Measurements from ENCODE around the gene PACSIN2. TPM values are rescaled to one million over a fixed set of nuclear protein-coding genes. Genes with fewer than 3 reads are reported as not detected.

The PACSIN2 gene
- polyA plus RNA-seq (2011; rRNA removed): 76.5 and 94.0 TPM in 2 replicates
- 68.9 and 75.1 TPM in 2 replicates for polyA plus RNA-seq (2012; cell fraction: cytosol; rRNA removed)
- polyA plus RNA-seq (2012; cell fraction: nucleus; rRNA removed): 75.5 and 83.5 TPM in 2 replicates
- polyA plus RNA-seq (2017; fragmentation: RNase III; extraction: RNeasy Plus Mini Kit Qiagen cat#74134 plus additional on column Dnase treatment): 60.2 to 63.4 TPM (median 60.3 TPM) in 3 replicates
- 36.2 and 36.7 TPM in 2 replicates for polyA minus RNA-seq (2011; rRNA and poly(A)+ RNA removed)

- CTCF ChIA-PET: interaction anchor here (1.2 to 2.5 kb wide), 3 partner anchors 14 to 25 kb away, joined by 4 to 10 read pairs (median 7); no protein-coding TSS in a partner anchor
- peaks cover 45% of the 10 kb centered on the region for H3K4me1 ChIP-seq
- H3K4me3 ChIP-seq: peak within 1 kb of the TSS; percentile 92
- DNase-seq (ENCODE audit: low read depth in 1 of 2, low spot score in 1 of 2) (peak; percentile 93 to 96), FAIRE-seq (no peak), ATAC-seq (peak; percentile 96 to 98)
- no peak for TF ChIP-seq ELK1 (IDR thresholded peaks at IDR 0.05; ENCODE audit: low read depth, low read length)
- no peak for TF ChIP-seq TP53 (CRISPR knock-in tag; IDR thresholded peaks at IDR 0.05)
- peak; percentile 90; the same call in 1 of the 2 replicates for TF ChIP-seq PHF8 (IDR thresholded peaks at IDR 0.05; ENCODE audit: borderline replicate concordance, low read depth)
- TF ChIP-seq PBX3 (IDR thresholded peaks at IDR 0.05): peak; percentile 96
- peak; percentile 54; a peak in 3 of 5 replicates for TF ChIP-seq JUN (IDR thresholded peaks at IDR 0.05)
- peak; percentile 76 for TF ChIP-seq MAX (IDR thresholded peaks at IDR 0.05)
- peak; percentile 88 for TF ChIP-seq POLR2A (IDR thresholded peaks at IDR 0.05; ENCODE audit: low read length)
- no peak for TF ChIP-seq FOXS1 (CRISPR knock-in tag; IDR thresholded peaks at IDR 0.05)
- no peak for TF ChIP-seq ZNF302 (CRISPR knock-in tag; IDR thresholded peaks at IDR 0.05)
- peak; percentile 73; the same call in 1 of the 2 replicates for TF ChIP-seq E2F6 (IDR thresholded peaks at IDR 0.05; ENCODE audit: borderline replicate concordance, low read depth)
- 0 out of 3 replicates have a peak, but pooled peaks have one; percentile 52 for TF ChIP-seq BCL3 (IDR thresholded peaks at IDR 0.05)
- TF ChIP-seq HOXB13 (CRISPR knock-in tag; IDR thresholded peaks at IDR 0.05; ENCODE audit: low read depth): no peak
- TF ChIP-seq MAFK (IDR thresholded peaks at IDR 0.05; ENCODE audit: partially characterized antibody): no peak
- H3K4me2 ChIP-seq: peak within 1 kb of the TSS; percentile 99
- POLR2A ChIA-PET: interaction anchor here (0.6 to 3.1 kb wide), 8 partner anchors 9 to 400 kb away, joined by 3 to 25 read pairs (median 5); no protein-coding TSS in a partner anchor
- H3K9me3 ChIP-seq: no peaks in the 10 kb centered on the region
- H3K27ac ChIP-seq: peak within 1 kb of the TSS; percentile 90 to 93
- WGBS (ENCODE audit: missing lambda C conversion rate): 0% methylated on average over 1 of the region's 85 CpGs
These were observed at the start of gene PACSIN2 for GRCh38 chr22:43014869-43015676. Gene PACSIN2, minus strand, starts transcription at chr22:43015149. Its CDS starts 103,069 bp downstream, at chr22:42912080.

- no peak overlapping the region for H3K4me2 ChIP-seq
- 39% methylated on average over 5 of the region's 5 CpGs for WGBS (ENCODE audit: missing lambda C conversion rate)
- POLR2A ChIA-PET: no interaction called here
- H3K4me3 ChIP-seq: no peak overlapping the region
- no peaks in the 10 kb centered on the region for H3K9me3 ChIP-seq
- CTCF ChIA-PET: interaction anchor here (0.6 to 1.8 kb wide), 9 partner anchors 9 to 604 kb away, joined by 3 to 5 read pairs (median 3); no protein-coding TSS in a partner anchor
- DNase-seq (ENCODE audit: low read depth in 1 of 2, low spot score in 1 of 2) (peak in 1 of 2 experiments; percentile 33), FAIRE-seq (no peak), ATAC-seq (peak; percentile 43 to 77; a peak in 4 of 6 replicates)
- H3K4me1 ChIP-seq: no peaks in the 10 kb centered on the region
- no peak overlapping the region for H3K27ac ChIP-seq
- TF ChIP-seq EHMT2 (IDR thresholded peaks at IDR 0.05; ENCODE audit: low read depth) (no peak), MYC (IDR thresholded peaks at IDR 0.05; ENCODE audit: borderline replicate concordance, low read length) (no peak), HES2 (IDR thresholded peaks at IDR 0.05) (no peak), KDM5A (IDR thresholded peaks at IDR 0.05) (no peak), BHLHE40 (IDR thresholded peaks at IDR 0.05; ENCODE audit: low read depth, low read length) (no peak), SMC3 (IDR thresholded peaks at IDR 0.05) (0 out of 3 replicates have a peak, but pooled peaks have one; percentile 10), FOSL2 (IDR thresholded peaks at IDR 0.05) (no peak), FOSL2 (CRISPR knock-in tag; IDR thresholded peaks at IDR 0.05) (no peak), CEBPB (IDR thresholded peaks at IDR 0.05) (no peak), JUN (IDR thresholded peaks at IDR 0.05) (no peak), POLR2A (IDR thresholded peaks at IDR 0.05; ENCODE audit: low read length) (no peak), CTCF (IDR thresholded peaks at IDR 0.05) (peak; percentile 31; the same call in 1 of the 3 replicates), HOXB5 (CRISPR knock-in tag; IDR thresholded peaks at IDR 0.05) (no peak), NR3C1 (IDR thresholded peaks at IDR 0.05) (no peak), FOXS1 (CRISPR knock-in tag; IDR thresholded peaks at IDR 0.05) (no peak), EP300 (IDR thresholded peaks at IDR 0.05) (no peak), KDM1A (IDR thresholded peaks at IDR 0.05; ENCODE audit: low read depth) (no peak), EHF (CRISPR knock-in tag; IDR thresholded peaks at IDR 0.05) (no peak), GATA3 (IDR thresholded peaks at IDR 0.05; ENCODE audit: borderline replicate concordance) (no peak), RAD21 (conservative IDR thresholded peaks at IDR 0.05 in 1 of 2, IDR thresholded peaks at IDR 0.05 in 1 of 2) (peak; percentile 32 to 54; a peak in 2 of 5 replicates)
These were observed 45.2 kb upstream of the PACSIN2 start for GRCh38 chr22:43060183-43060582.

Measured in A549 (cell line).